DMS53 treated with DMSO at 0.1 percent for 48 hours (cell line): ENCODE results near the gene SMARCA4.

Experiments
- DNase-seq: peaks from one replicate; lab custom pipeline; 2025; ENCODE audit not compliant: unreplicated experiment; lab: John Stamatoyannopoulos, UW

The SMARCA4 gene

DNA sequence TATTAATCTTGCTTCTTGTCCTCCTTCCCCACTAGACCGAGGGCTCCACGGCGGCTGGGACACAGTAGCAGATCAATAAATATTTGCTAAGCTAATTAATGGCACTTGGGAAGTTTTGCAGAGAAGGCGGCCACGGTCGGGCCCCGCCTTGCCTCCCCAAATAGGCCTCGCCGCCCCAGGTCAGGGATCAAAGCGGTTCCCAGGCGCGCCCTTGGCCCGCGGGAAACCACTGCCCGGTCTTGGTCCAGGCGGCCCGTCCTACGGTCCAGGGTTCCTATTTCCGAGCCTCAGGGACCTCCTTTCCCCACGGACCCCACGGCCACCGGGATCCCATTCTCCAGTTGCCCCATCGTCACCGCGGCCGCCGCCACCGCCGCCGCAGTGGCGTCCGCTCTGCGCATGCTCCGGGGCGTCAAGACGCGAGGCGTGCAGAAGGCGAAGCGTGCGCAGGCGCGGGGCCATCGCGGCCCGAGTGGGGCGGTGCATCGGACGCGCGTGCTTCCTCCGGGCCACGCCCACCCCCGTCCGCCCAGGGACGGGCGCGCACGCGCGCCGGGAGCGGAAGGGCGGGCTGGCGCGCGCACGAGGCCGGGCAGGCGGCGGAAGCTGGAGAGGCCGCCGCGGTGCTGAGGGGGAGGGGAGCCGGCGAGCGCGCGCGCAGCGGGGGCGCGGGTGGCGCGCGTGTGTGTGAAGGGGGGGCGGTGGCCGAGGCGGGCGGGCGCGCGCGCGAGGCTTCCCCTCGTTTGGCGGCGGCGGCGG is at the start of gene SMARCA4:
Gene SMARCA4 (plus strand): TSS at position 717 of the 759 bp plus-strand sequence. CDS start 23,122 bp downstream, outside the sequence.
- DNase-seq: peak; percentile 76

DNA sequence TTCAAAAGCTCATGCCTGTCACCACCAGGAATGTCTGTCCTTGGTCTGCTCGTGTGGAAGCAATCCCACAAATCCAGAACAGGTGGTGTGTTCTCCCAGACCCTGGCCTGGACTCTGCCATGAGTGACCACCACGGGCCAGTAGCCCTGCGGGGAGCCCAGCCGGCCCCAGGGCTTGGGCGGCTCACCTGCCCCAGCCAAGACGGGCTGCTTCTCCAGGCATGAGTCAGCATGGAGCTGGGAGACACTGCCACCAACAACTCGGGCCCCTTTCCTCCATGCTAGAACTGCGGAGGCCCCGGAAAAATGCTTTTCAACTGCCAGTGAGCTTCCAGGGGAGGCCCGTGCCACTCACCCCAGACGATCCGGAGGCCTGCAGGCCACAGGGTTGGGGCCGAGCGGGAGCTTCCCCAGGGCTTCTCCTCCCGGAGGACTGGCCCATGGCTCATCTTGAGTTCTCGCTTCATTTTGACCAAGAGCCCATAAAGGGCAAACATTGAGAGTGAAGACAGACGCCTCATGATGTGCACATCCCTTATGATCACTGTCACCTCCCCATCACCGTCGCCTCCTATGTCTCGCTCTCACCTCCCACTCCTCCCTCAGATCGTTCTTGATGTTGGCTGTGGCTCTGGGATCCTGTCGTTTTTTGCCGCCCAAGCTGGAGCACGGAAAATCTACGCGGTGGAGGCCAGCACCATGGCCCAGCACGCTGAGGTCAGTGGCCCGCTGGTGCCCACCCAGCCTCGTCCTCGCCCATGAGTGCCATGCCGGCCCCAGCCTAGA is 49.1 kb upstream of the SMARCA4 start:
- DNase-seq: no peak

DNA sequence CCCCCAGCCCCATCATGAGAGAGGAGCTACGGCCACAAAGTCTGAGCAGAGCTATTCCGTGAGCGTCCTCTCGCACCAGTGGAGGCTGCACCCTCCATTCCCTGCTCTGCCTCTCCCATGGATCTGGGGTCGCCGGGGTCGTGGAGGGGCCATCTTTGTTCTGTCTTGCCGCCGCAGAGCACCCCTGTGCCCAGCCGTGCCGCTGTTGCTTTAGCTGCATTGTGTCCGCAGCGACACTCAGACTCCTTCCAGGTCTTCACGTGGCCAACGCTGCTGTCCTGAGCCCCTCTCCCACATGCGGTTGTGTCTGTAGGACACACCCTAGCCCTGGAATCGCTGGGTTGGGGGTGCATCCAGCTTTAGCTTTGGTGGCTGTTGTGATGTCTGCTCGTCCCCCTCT is 48.2 kb upstream of the SMARCA4 start:
- no peak for DNase-seq

DNA sequence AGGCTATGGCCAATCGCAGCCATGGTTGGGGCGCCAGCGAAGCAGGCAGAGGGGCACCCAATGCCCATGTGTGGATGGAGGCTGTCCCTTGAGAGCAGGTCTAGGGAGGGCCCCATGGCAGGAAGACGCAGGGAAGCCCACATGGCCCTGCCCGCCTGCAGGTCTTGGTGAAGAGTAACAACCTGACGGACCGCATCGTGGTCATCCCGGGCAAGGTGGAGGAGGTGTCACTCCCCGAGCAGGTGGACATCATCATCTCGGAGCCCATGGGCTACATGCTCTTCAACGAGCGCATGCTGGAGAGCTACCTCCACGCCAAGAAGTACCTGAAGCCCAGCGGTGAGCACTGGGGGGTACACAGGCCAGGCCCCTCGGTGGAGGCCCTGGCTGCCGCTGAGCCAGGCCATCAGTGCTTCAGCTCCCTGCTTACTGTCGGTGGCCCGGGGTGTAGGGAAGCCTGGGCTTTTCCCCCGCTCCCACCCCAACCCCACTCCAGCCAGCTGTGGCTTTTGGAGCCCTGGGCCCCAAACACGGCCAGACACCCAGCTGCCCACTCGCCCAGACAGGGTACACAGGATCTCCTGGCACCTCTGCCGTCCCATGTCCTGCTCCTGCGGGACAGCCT is 47.0 kb upstream of the SMARCA4 start:
- DNase-seq: no peak

DNA sequence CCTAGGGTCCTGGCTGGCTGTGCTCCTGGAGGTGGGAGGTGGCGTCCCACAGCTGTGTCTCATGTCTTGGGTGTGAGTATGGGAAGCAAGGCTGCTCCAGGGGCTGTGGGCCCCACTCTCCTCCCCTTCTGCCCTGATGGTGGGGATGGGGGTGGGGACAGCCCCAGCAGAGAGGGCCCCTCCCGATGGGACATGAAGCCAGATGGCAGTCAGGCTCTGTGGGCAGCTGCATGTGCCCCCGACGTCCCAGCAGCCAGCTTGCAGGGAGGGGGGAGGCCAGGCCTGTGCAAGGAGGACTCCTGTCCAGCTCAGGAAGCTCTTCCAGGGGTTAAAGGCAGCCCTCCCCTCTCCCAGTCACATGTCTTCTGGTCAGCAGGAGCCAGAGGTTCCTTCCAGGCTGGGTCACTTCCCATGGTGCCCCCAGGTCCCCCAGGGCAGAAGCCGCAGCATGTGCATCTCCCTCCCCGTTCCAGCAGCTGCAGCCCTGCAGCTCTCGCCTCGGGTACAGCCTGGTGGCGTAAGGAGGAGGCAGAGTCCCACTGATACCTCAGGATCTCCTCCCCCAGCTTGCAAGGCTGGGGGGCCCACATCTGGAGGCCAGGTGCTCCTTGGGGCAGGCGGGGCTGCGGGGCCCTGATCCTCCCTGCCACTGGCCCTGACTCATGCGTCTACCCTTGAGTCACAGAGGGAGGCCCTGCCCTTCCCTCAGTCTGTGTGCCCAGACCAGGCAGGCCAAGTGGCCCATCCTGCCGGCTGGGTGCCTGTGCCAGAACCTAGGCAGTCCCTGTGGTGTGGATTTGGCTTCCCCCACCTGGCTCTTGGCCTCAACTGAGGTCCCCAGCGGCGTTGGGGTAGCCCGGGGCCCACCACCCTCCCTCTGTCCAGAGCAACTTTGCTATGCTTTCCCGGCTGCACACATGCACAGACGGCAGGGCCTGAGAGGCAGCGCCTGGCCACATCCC is 45.4 kb upstream of the SMARCA4 start:
- DNase-seq: no peak

DNA sequence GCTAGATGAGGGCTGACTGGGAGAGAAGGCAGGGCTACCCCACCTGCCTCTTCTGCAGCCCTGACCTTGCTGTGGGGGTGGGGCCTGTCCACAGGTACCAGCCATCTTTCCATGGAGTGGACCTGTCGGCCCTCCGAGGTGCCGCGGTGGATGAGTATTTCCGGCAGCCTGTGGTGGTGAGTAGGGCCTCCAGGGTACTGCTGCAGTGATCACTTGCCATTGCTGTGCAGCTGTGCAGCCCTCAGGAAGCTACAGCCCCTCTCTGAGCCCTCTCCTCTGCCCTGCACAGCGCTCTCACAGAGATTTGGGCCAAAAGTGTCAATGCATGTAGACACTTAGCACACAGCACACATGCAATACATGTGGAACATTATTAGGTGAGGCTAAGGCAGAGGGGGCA is 44.2 kb upstream of the SMARCA4 start:
- no peak for DNase-seq

DNA sequence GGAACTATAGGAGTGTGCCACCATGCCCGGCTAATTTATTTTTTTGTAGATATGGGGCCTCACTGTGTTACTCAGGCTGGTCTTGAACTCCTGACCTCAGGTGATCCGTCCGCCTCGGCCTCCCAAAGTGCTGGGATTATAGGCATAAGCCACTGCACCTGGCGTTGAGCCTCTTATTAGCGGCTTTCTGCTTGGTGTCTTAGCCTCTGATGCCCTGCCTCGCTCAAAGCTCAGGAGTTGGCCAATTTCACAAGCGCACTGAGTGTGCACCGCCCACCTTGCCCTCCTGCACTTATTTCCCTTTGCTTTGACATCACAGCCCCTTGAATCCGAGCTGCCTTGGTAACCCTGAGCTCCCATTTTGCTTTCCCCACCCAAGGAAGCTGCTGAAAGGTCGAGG is 42.5 kb upstream of the SMARCA4 start:
- DNase-seq: no peak

DNA sequence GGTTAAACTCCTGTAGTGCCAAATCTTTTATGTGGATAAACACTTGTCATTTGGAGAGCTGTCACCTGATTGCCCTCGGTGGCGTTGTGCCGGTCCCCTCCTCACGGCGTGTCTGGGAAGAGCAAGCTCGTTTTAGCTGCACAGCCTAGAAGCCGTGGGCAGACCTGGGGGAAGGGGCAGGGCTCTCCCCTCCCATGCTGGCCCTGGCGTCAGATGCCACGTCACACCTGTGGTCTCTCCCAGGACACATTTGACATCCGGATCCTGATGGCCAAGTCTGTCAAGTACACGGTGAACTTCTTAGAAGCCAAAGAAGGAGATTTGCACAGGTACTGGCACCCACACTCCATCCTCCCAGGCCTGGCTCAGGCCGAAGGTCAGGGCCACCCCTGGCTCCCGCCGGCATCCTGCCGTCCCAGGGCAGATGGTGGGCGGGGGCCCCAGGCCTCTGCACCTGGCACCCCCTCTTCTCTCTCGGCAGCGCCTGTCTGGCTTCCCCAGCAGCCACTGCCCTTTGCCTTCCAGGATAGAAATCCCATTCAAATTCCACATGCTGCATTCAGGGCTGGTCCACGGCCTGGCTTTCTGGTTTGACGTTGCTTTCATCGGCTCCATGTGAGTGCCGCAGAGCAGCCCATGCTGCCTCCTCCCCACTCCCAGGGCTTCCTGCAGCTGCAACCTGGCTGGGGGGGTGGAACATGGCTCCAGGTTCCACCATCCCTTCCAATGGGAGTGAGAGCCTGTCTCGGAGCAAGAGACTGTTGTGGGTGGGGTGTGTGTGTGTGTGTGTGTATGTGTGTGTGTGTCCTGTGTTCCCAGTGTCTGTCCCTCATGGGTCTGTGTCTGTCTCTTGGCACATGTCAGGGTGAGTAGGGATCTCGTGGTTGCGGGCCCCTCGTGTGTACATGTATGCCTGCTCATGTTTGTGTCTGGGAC is 41.2 kb upstream of the SMARCA4 start:
- DNase-seq: no peak

DNA sequence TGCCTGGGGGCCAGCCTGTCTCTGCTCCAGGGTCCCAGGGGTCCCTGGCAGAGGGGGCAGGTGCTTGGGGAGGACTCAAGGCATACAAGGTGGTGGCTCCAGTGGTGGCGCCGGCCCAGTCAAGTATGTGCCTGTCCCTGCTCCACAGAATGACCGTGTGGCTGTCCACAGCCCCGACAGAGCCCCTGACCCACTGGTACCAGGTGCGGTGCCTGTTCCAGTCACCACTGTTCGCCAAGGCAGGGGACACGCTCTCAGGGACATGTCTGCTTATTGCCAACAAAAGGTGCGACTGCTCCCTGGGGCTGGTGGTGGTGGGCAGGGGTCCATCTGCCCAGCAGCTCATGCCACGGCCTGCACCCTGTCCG is 40.6 kb upstream of the SMARCA4 start:
- no peak for DNase-seq

DNA sequence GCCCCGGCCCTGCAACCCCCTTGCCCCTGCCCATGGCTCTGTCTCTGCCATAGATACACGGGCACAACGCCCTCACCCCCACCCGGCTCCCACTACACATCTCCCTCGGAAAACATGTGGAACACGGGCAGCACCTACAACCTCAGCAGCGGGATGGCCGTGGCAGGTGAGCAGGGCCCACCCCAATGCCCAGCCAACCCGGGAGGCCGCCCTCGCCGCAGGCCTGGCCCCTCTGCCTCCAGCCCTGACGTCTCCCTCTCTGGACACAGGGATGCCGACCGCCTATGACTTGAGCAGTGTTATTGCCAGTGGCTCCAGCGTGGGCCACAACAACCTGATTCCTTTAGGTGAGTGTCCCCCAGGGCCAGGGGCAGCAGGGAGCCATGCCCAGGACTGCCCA is 40.0 kb upstream of the SMARCA4 start:
- no peak for DNase-seq

DNA sequence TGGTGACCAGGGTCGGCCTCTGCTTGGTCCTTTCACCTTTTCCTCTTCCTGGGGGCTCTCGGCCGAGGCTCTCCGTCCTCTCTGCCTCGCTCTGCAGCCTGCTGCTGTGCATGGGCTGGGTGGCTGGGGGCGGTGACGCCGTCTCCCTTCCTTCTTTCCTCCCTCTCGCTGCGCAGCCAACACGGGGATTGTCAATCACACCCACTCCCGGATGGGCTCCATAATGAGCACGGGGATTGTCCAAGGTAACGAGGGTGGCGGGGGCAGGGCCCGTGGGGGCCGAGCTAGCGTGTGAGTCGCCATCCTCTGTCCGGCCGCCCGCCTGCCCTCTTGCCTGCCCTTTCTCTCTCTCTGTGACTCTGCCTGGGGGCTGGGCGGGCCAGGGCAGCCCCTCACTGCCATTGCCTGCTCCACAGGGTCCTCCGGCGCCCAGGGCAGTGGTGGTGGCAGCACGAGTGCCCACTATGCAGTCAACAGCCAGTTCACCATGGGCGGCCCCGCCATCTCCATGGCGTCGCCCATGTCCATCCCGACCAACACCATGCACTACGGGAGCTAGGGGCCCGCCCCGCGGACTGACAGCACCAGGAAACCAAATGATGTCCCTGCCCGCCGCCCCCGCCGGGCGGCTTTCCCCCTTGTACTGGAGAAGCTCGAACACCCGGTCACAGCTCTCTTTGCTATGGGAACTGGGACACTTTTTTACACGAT is 39.5 kb upstream of the SMARCA4 start:
- DNase-seq: no peak

DNA sequence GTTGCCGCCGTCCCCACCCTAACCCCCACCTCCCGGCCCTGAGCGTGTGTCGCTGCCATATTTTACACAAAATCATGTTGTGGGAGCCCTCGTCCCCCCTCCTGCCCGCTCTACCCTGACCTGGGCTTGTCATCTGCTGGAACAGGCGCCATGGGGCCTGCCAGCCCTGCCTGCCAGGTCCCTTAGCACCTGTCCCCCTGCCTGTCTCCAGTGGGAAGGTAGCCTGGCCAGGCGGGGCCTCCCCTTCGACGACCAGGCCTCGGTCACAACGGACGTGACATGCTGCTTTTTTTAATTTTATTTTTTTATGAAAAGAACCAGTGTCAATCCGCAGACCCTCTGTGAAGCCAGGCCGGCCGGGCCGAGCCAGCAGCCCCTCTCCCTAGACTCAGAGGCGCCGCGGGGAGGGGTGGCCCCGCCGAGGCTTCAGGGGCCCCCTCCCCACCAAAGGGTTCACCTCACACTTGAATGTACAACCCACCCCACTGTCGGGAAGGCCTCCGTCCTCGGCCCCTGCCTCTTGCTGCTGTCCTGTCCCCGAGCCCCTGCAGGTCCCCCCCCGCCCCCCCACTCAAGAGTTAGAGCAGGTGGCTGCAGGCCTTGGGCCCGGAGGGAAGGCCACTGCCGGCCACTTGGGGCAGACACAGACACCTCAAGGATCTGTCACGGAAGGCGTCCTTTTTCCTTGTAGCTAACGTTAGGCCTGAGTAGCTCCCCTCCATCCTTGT is 38.8 kb upstream of the SMARCA4 start:
- DNase-seq: no peak

DNA sequence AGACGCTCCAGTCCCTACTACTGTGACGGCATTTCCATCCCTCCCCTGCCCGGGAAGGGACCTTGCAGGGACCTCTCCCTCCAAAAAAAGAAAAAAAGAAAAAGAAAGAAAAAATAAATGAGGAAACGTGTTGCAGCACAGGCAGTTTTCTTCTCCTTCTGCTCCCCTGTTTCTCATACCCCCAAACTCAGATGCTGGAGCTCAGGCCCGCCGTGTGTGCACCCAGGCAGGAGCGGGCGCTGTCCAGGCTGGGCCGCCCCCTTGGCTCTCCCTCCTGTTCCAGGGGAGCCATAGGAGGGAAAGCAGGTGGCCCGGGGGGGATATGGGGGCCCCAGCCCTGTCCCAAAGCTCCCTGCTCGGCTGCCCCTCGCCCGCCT is 38.2 kb upstream of the SMARCA4 start:
- no peak for DNase-seq

DNA sequence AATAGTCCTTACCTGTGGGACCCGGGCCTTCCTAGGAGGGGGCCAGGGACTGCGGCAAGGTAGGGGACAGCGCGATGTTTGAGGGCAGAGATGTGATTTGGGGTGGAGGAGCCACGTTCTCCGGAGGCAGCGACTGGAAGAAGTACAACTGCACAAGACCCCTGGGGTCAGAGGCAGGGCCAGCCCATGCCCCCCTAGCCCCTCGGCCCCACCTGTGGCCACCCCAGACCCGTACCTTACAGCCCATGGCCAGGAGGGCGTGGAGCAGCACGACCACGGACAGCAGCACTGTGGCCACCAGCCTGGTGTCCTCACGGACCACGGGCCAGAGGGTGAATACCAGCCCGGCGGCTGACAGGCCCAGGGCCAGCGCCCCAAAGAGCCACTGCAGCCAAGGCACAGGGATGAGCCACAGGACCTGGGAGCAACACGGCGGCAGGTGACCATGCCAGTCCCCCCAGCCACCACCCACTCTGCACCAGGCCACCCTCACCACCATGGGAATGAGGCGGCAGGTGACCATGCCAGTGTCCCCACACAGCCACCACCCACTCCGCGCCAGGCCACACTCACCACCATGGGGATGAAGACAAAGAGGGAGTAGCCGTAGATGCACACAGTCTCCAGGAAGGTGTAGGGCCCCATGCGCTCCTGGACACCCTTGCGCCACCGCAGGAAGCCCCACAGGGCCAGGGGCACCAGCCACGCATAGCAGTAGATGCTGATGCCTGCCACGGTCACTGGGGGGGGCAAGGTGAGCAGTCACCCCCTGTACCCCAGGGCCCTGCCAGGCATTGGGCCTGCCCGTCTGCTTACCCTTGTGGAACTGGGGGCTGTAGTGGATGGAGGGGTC is 37.3 kb upstream of the SMARCA4 start:
- no peak for DNase-seq

DNA sequence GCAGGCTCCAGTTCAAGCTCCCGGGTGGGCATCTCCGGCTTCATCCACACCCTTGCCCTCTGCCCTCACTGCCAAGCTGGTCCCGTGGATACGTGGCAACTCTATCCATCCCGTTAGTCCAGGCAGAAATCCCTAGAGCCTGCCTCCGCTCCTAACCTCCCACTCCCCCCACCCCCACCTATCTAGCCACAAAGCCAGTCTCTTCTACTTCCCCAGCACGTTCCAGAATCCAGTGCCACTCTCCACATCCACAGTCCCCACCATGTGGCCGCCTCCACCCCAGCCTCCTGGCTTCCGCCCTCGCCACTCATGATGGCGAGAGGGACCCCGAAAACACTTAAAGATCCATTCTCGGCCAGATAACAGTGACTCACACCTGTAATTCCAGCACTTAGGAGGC is 36.2 kb upstream of the SMARCA4 start:
- DNase-seq: no peak

DNA sequence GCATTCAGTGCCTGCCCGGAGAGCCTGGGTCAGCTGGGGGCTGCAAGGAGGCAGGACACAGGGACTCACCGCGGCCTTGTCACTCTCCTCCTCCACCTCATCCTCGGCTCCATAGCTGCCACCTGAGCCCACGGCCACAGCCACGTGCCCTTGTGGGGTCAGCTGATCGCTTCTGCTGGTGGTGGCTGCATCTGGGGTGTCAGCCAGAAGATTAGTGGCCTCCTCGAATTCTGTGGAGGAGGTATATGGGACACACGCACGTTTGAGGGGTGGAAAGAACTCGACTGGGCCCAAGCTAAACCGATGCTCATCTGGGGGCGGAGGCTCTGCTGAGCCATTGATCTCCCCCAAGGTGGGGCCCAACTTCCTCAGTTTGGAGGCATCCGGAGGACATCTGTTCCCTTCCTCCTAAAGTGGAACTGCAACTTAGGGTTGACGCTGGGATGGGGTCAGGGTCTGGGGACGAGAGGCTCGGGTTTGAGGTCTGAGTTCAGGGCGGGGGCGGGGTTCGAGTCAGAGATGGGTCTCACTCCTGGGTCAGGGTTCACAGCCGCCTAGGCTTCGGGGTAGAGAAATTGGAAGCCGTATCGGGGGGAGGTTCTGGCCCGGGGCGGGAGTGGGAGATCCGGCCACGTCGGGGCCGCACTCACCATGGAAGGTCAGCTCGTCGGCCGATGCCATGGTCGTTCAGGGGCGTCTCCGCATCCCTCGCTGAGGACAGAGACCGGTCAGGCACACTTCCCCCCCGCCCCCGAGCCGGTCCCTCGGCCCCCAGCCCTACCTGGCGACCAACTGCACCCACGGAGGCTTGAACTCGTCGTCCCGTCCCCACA is 32.9 kb upstream of the SMARCA4 start:
- DNase-seq: no peak
